Hepatocyte (in vitro differentiated cells): Measurements from ENCODE around the gene PPWD1. TPM values are rescaled to one million over a fixed set of nuclear protein-coding genes. Genes with fewer than 3 reads are reported as not detected.

Experiments used
- DNase-seq: peaks from one replicate; pipeline ENCODE4 v3.0.0-alpha.2; 2016; ENCODE audit warnings: low spot score
- H2AFZ ChIP-seq: fragments of 200-600 bp; sonication (generic); 2 replicates; pipeline ENCODE4 v1.6.0; 2016; ENCODE audit warnings: antibody characterized with exemption, mild to moderate bottlenecking
- H3K27ac ChIP-seq: fragments of 200-600 bp; sonication (generic); 2 replicates; pipeline ENCODE4 v1.5.1; 2016; ENCODE audit warnings: mild to moderate bottlenecking
- H3K27me3 ChIP-seq: fragments of 200-600 bp; sonication (generic); 2 replicates; pipeline ENCODE4 v1.6.1; 2016
- H3K36me3 ChIP-seq: fragments of 200-600 bp; sonication (generic); replicated peaks from 2 replicates; pipeline ENCODE4 v1.5.1; 2016; ENCODE audit warnings: low read depth; ENCODE audit not compliant: insufficient read depth
- H3K4me1 ChIP-seq: fragments of 200-600 bp; sonication (generic); 2 replicates; pipeline ENCODE4 v1.5.1; 2016; ENCODE audit warnings: mild to moderate bottlenecking, moderate library complexity; ENCODE audit not compliant: insufficient read depth
- H3K4me2 ChIP-seq: fragments of 200-600 bp; sonication (generic); 2 replicates; pipeline ENCODE4 v1.6.0; 2016
- H3K4me3 ChIP-seq: fragments of 200-600 bp; sonication (generic); 2 replicates; pipeline ENCODE4 v1.5.1; 2016; ENCODE audit warnings: mild to moderate bottlenecking
- H3K79me2 ChIP-seq: fragments of 200-600 bp; sonication (generic); 2 replicates; pipeline ENCODE4 v1.6.0; 2017; ENCODE audit warnings: mild to moderate bottlenecking
- H3K9me2 ChIP-seq: fragments of 200-600 bp; sonication (generic); replicated peaks from 2 replicates; pipeline ENCODE4 v1.6.0; 2017; ENCODE audit warnings: mild to moderate bottlenecking; ENCODE audit not compliant: insufficient read depth
- H3K9me3 ChIP-seq: fragments of 200-600 bp; sonication (generic); 2 replicates; pipeline ENCODE4 v1.5.1; 2016; ENCODE audit warnings: low read depth, mild to moderate bottlenecking
- H4K20me1 ChIP-seq: fragments of 200-600 bp; sonication (generic); 2 replicates; pipeline ENCODE4 v1.6.0; 2016; ENCODE audit warnings: mild to moderate bottlenecking; ENCODE audit not compliant: insufficient read depth, poor library complexity, severe bottlenecking
- CTCF ChIP-seq: fragments of 200-600 bp; sonication (generic); IDR thresholded peaks from 2 replicates; pipeline ENCODE4 v1.5.1; 2016; ENCODE audit warnings: antibody characterized with exemption, mild to moderate bottlenecking; ENCODE audit not compliant: poor library complexity
- EZH2 ChIP-seq: fragments of 200-600 bp; sonication (generic); IDR thresholded peaks from 2 replicates; pipeline ENCODE4 v1.6.1; 2016; ENCODE audit warnings: antibody characterized with exemption, mild to moderate bottlenecking, borderline replicate concordance
- EZH2phosphoT487 ChIP-seq: fragments of 200-600 bp; sonication (generic); IDR thresholded peaks from one replicate; pipeline ENCODE4 v1.6.1; 2018; ENCODE audit warnings: antibody characterized with exemption, mild to moderate bottlenecking, low read depth, moderate library complexity; ENCODE audit not compliant: unreplicated experiment, severe bottlenecking
- WGBS: methylation state at CpG from one replicate; pipeline ENCODE4 v1.1.6; 2016; ENCODE audit warnings: low lambda C conversion rate; ENCODE audit errors: missing lambda C conversion rate; 5-methylcytosine and 5-hydroxymethylcytosine counted together
- polyA plus RNA-seq: library from polyadenylated mRNA; unstranded; fragments of >200 nt; fragmentation: Nextera tagmentation; extraction: Ambion mirVana; gene quantifications from 2 replicates; pipeline ENCODE4 v1.2.1, GENCODE V29; 2016
- total RNA-seq: library from RNA; depleted of rRNA; stranded (reverse); fragments of >200 nt; gene quantifications from 2 replicates; pipeline ENCODE4 v1.2.3, GENCODE V29; 2014

Gene PPWD1
- total and polyA plus RNA-seq, 2 experiments from 2014 or later, result 23.4 to 39.2 TPM

DNA sequence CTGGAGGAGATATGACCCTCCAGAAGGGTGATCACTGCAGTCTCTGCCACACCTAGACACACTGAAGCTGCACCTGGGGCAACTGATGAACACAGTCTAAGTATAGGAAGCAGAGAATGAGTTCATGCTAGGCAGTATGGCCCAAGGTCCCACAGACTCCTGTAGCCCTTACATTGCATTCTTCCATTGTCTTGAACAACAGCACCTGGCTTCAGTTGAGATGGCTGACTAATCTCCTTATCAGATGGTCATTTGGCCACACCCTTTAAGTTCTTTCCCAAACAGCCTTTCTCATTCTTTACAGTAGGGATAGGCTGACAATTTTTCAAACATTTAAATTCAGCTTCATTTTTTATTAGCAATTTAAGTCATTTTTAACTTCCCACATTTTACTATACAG, 23.3 kb upstream of the PPWD1 start:
- Histone ChIP-seq H3K9me3 (no peaks in the 10 kb centered on the region), H3K4me3 (no peak overlapping the region), H3K36me3 (no peaks in the 10 kb centered on the region), H3K27ac (no peak overlapping the region), H2AFZ (no peak overlapping the region), H3K27me3 (no peaks in the 10 kb centered on the region), H4K20me1 (no peaks in the 10 kb centered on the region), H3K9me2 (no peaks in the 10 kb centered on the region), H3K4me2 (no peak overlapping the region), H3K4me1 (no peaks in the 10 kb centered on the region), H3K79me2 (no peaks in the 10 kb centered on the region)
- TF ChIP-seq EZH2phosphoT487, result no peak
- no peak for TF ChIP-seq CTCF
- TF ChIP-seq EZH2, result no peak
- peak; percentile 9 for DNase-seq

- Histone ChIP-seq H3K4me2 (no peak overlapping the region), H3K36me3 (no peaks in the 10 kb centered on the region), H3K4me3 (no peak overlapping the region), H4K20me1 (no peaks in the 10 kb centered on the region), H2AFZ (no peak overlapping the region), H3K79me2 (no peaks in the 10 kb centered on the region), H3K27me3 (no peaks in the 10 kb centered on the region), H3K9me3 (no peaks in the 10 kb centered on the region), H3K27ac (no peak overlapping the region), H3K9me2 (no peaks in the 10 kb centered on the region), H3K4me1 (no peaks in the 10 kb centered on the region)
- WGBS, result 97% methylated on average over 4 of the region's 4 CpGs
- no peak for TF ChIP-seq CTCF
- TF ChIP-seq EZH2phosphoT487, result no peak
- TF ChIP-seq EZH2, result no peak
- DNase-seq, result no peak
Observed at GRCh38 chr5:65544473-65544872, 18.6 kb upstream of the PPWD1 start.

DNA sequence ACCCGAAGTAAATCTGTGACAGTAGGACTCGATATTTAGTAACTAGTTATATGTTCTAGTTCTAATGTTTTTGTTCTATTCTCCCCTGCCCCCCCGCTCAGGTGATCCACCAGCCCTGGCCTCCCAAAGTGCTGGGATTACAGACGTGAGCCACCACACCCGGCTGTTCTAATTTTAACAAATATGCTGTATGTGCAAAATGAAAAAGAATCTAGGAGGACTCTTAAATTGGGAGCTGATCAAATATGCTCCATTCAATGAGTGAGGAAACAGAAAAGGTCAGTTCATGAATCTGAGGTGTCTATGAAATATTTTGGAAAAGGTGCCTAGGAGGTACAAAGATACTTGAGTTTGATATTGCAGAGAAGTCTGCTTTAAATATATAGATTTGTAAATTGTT, 17.0 kb upstream of the PPWD1 start:
- Histone ChIP-seq H3K4me3 (no peak overlapping the region), H3K4me2 (no peak overlapping the region), H3K9me2 (no peaks in the 10 kb centered on the region), H3K4me1 (no peaks in the 10 kb centered on the region), H3K79me2 (no peaks in the 10 kb centered on the region), H4K20me1 (no peaks in the 10 kb centered on the region), H3K27ac (no peak overlapping the region), H3K27me3 (no peaks in the 10 kb centered on the region), H3K36me3 (no peaks in the 10 kb centered on the region), H2AFZ (no peak overlapping the region), H3K9me3 (no peaks in the 10 kb centered on the region)
- WGBS, result 96% methylated on average over 5 of the region's 5 CpGs
- DNase-seq, result no peak
- TF ChIP-seq EZH2 (no peak), CTCF (no peak), EZH2phosphoT487 (no peak)

GRCh38 chr5:65548281-65548680, 14.8 kb upstream of the PPWD1 start:
- no peaks in the 10 kb centered on the region for H3K4me1 ChIP-seq
- H3K4me2 ChIP-seq, result no peak overlapping the region
- WGBS, result 98% methylated on average over 7 of the region's 7 CpGs
- H3K4me3 ChIP-seq, result no peak overlapping the region
- no peaks in the 10 kb centered on the region for H3K9me3 ChIP-seq
- no peaks in the 10 kb centered on the region for H3K27me3 ChIP-seq
- H3K9me2 ChIP-seq, result no peaks in the 10 kb centered on the region
- no peak overlapping the region for H2AFZ ChIP-seq
- H3K36me3 ChIP-seq, result no peaks in the 10 kb centered on the region
- H3K27ac ChIP-seq, result no peak overlapping the region
- no peak for DNase-seq
- no peaks in the 10 kb centered on the region for H3K79me2 ChIP-seq
- H4K20me1 ChIP-seq, result no peaks in the 10 kb centered on the region
- TF ChIP-seq CTCF (no peak), EZH2 (no peak), EZH2phosphoT487 (no peak)
